ENCODE results near the gene BIRC2. TPM values are rescaled to one million over a fixed set of nuclear protein-coding genes. Genes with fewer than 3 reads are reported as not detected.
A peak's percentile ranks its signal among the peaks of the same experiment; 100 is the strongest.

The BIRC2 gene
- polyA plus RNA-seq, 1 of the 3 experiments (the other 2 are of a cell fraction) = 20.1 TPM

DNA sequence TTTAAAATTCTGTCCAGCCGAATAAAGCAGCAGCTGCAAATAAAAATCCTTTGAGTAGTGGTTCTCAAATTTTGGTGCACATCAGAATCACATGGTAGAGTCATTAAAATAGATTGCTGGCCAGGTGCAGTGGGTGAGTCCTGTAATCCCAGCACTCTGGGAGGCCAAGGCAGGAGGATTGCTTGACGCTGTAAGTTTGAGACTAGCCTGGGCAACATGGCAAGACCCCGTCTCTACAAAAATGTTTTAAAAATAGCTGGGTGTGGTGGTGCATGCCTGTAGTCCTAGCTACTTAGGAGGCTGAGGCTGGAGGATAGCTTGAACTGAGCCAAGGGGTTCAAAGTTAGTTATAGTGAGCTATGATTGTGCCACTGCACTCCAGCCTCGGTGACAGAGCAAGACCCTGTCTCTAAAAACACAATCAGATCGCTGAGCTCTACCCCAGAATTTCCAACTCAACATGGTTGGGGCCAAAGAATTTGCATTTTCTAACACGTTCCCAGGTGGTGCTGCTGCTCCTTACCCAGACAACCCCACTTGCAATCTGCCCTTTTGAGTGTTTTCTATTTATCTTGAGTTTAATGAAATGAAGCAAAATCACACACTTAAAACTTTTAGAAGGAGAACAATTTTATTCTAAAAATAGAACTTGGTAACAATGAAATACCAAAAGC, 48.8 kb downstream of the BIRC2 start:
- peaks cover 54 to 83% of the 10 kb centered on the region in 2 experiments for H3K36me3 ChIP-seq (replicated peaks in 1 of 2; ENCODE audit: control insufficient read depth in 1 of 2, insufficient read depth in 2 of 2, low read length in 1 of 2)
- CTCF ChIA-PET = no interaction called here

GRCh38 chr11:102396708-102397563, 49.9 kb downstream of the BIRC2 start:
- H3K36me3 ChIP-seq (replicated peaks in 1 of 2; ENCODE audit: control insufficient read depth in 1 of 2, insufficient read depth in 2 of 2, low read length in 1 of 2) = peaks cover 62 to 81% of the 10 kb centered on the region in 2 experiments
- no peak overlapping the region for H2AFZ ChIP-seq (ENCODE audit: low read depth)
- no peaks in the 10 kb centered on the region for H4K20me1 ChIP-seq (ENCODE audit: insufficient read depth)
- H3K9ac ChIP-seq = no peak overlapping the region
- H3K9me3 ChIP-seq = no peaks in the 10 kb centered on the region
- H3K4me3 ChIP-seq (ENCODE audit: low read depth in 2 of 2, low read length in 1 of 2) = no peak overlapping the region
- POLR2A ChIA-PET = no interaction called here
- no peak overlapping the region for H3K4me2 ChIP-seq
- DNase-seq = no peak
- no peaks in the 10 kb centered on the region for H3K27me3 ChIP-seq (ENCODE audit: insufficient read depth)
- WGBS (ENCODE audit: low lambda C conversion rate) = 97% methylated on average over 4 of the region's 4 CpGs
- H3K9me2 ChIP-seq = no peaks in the 10 kb centered on the region
- peaks cover 84% of the 10 kb centered on the region; the same call in 1 of the 2 replicates for H3K79me2 ChIP-seq (ENCODE audit: insufficient read depth)
- CTCF ChIA-PET = interaction anchor here (1.5 kb wide), 1 partner anchor 30 kb away, joined by 3 read pairs; no protein-coding TSS in a partner anchor
- peaks cover 0 to 6% of the 10 kb centered on the region in 2 experiments; a peak in 1 of 4 replicates for H3K4me1 ChIP-seq (ENCODE audit: control insufficient read depth in 1 of 2, insufficient read depth in 2 of 2, low read depth in 1 of 2, low read length in 1 of 2)
- peaks cover 28% of the 10 kb centered on the region for H3F3A ChIP-seq (replicated peaks; ENCODE audit: insufficient read depth)
- 0 out of 4 replicates have a peak overlapping the region, but pooled peaks of 1 of the 2 experiments have one; percentile 3 for H3K27ac ChIP-seq (ENCODE audit: low read depth in 2 of 2, low read length in 1 of 2)
- no peak for TF ChIP-seq EZH2phosphoT487 (IDR thresholded peaks at IDR 0.05; ENCODE audit: borderline replicate concordance, low read depth)

More for the DNA sequence above, 48.8 kb downstream of the BIRC2 start:
- POLR2A ChIA-PET = no interaction called here
- Histone ChIP-seq H3K27ac (ENCODE audit: low read depth in 2 of 2, low read length in 1 of 2) (peak overlapping the region in 1 of 2 experiments; percentile 3; a peak in 1 of 4 replicates), H3K4me2 (no peak overlapping the region), H3K79me2 (ENCODE audit: insufficient read depth) (peaks cover 87% of the 10 kb centered on the region; the same call in 1 of the 2 replicates), H3K9me2 (no peaks in the 10 kb centered on the region), H4K20me1 (ENCODE audit: insufficient read depth) (no peaks in the 10 kb centered on the region), H3K9me3 (no peaks in the 10 kb centered on the region), H3K9ac (no peak overlapping the region), H3K27me3 (ENCODE audit: insufficient read depth) (no peaks in the 10 kb centered on the region), H2AFZ (ENCODE audit: low read depth) (no peak overlapping the region), H3K4me3 (ENCODE audit: low read depth in 2 of 2, low read length in 1 of 2) (no peak overlapping the region), H3K4me1 (ENCODE audit: control insufficient read depth in 1 of 2, insufficient read depth in 2 of 2, low read depth in 1 of 2, low read length in 1 of 2) (peaks cover 0 to 6% of the 10 kb centered on the region in 2 experiments; a peak in 1 of 4 replicates), H3F3A (replicated peaks; ENCODE audit: insufficient read depth) (peaks cover 28% of the 10 kb centered on the region)
- WGBS (ENCODE audit: low lambda C conversion rate) = 95% methylated on average over 6 of the region's 6 CpGs
- DNase-seq = no peak
- TF ChIP-seq TEAD4 (IDR thresholded peaks at IDR 0.05; ENCODE audit: borderline replicate concordance, insufficient read depth) (no peak), CHD2 (IDR thresholded peaks at IDR 0.05; ENCODE audit: low read length, partially characterized antibody) (no peak), RAD21 (IDR thresholded peaks at IDR 0.05; ENCODE audit: low read length) (no peak)

- H3K9me3 ChIP-seq = no peaks in the 10 kb centered on the region
- DNase-seq = no peak
- no peak overlapping the region for H2AFZ ChIP-seq (ENCODE audit: low read depth)
- WGBS (ENCODE audit: low lambda C conversion rate) = 96% methylated on average over 2 of the region's 2 CpGs
- H3K9ac ChIP-seq = no peak overlapping the region
- ChIA-PET CTCF (interaction anchor here (0.9 to 1.5 kb wide), 2 partner anchors 8 to 31 kb away, joined by 3 to 4 read pairs; no protein-coding TSS in a partner anchor), POLR2A (no interaction called here)
- no peaks in the 10 kb centered on the region for H3K27me3 ChIP-seq (ENCODE audit: insufficient read depth)
- peaks cover 29% of the 10 kb centered on the region for H3F3A ChIP-seq (replicated peaks; ENCODE audit: insufficient read depth)
- H3K9me2 ChIP-seq = no peaks in the 10 kb centered on the region
- peaks cover 80% of the 10 kb centered on the region; the same call in 1 of the 2 replicates for H3K79me2 ChIP-seq (ENCODE audit: insufficient read depth)
- no peak overlapping the region for H3K4me2 ChIP-seq
- H3K4me1 ChIP-seq (ENCODE audit: control insufficient read depth in 1 of 2, insufficient read depth in 2 of 2, low read depth in 1 of 2, low read length in 1 of 2) = peaks cover 0 to 6% of the 10 kb centered on the region in 2 experiments; a peak in 1 of 4 replicates
- no peaks in the 10 kb centered on the region for H4K20me1 ChIP-seq (ENCODE audit: insufficient read depth)
- no peak overlapping the region for H3K27ac ChIP-seq (ENCODE audit: low read depth in 2 of 2, low read length in 1 of 2)
- H3K4me3 ChIP-seq (ENCODE audit: low read depth in 2 of 2, low read length in 1 of 2) = no peak overlapping the region
- H3K36me3 ChIP-seq (replicated peaks in 1 of 2; ENCODE audit: control insufficient read depth in 1 of 2, insufficient read depth in 2 of 2, low read length in 1 of 2) = peaks cover 59 to 79% of the 10 kb centered on the region in 2 experiments
- TF ChIP-seq TEAD4 (IDR thresholded peaks at IDR 0.05; ENCODE audit: borderline replicate concordance, insufficient read depth) (no peak), USF1 (IDR thresholded peaks at IDR 0.05; ENCODE audit: borderline replicate concordance, low read depth) (no peak), CHD2 (IDR thresholded peaks at IDR 0.05; ENCODE audit: low read length, partially characterized antibody) (no peak), POLR2AphosphoS5 (IDR thresholded peaks at IDR 0.05; ENCODE audit: low read depth, low read length) (no peak)
Observed at GRCh38 chr11:102398297-102398696, 51.3 kb downstream of the BIRC2 start.
